Parathyroid adenoma (tissue), 2 donors: ENCODE results near the gene DKK3.

Experiments
- H2AFZ ChIP-seq: fragments of 300-600 bp; sonication (generic); one replicate; pipeline ENCODE4 v1.7.0; 2017; ENCODE audit warnings: antibody characterized with exemption, mild to moderate bottlenecking
- H3K27ac ChIP-seq: fragments of 300-600 bp; sonication (generic); one replicate; pipeline ENCODE4 v1.7.0; 2017
- H3K27me3 ChIP-seq: fragments of 300-600 bp; sonication (generic); one replicate; pipeline ENCODE4 v1.7.0; 2017; ENCODE audit warnings: low read length; ENCODE audit not compliant: control insufficient read depth, insufficient read depth
- H3K36me3 ChIP-seq: fragments of 300-600 bp; sonication (generic); one replicate; pipeline ENCODE4 v1.7.0; 2017; ENCODE audit warnings: low read length; ENCODE audit not compliant: control insufficient read depth, insufficient read depth
- H3K4me1 ChIP-seq: fragments of 300-600 bp; sonication (generic); one replicate; pipeline ENCODE4 v1.7.0; 2017; ENCODE audit warnings: control low read depth
- H3K4me2 ChIP-seq: fragments of 300-600 bp; sonication (generic); one replicate; pipeline ENCODE4 v1.7.0; 2017; ENCODE audit warnings: low read length
- H3K4me3 ChIP-seq: fragments of 300-600 bp; sonication (generic); one replicate; pipeline ENCODE4 v1.7.0; 2017; ENCODE audit warnings: low read depth, low read length
- H3K79me2 ChIP-seq: fragments of 300-600 bp; sonication (generic); one replicate; pipeline ENCODE4 v1.7.0; 2017; ENCODE audit warnings: control low read depth
- H3K9ac ChIP-seq: fragments of 300-600 bp; sonication (generic); one replicate; pipeline ENCODE4 v1.7.0; 2017; ENCODE audit warnings: mild to moderate bottlenecking
- H3K9me3 ChIP-seq: fragments of 300-600 bp; sonication (generic); one replicate; pipeline ENCODE4 v1.7.0; 2017; ENCODE audit warnings: low read length; ENCODE audit not compliant: control insufficient read depth
- CTCF ChIP-seq: fragments of 300-600 bp; sonication (generic); IDR thresholded peaks from one replicate; pipeline ENCODE4 v1.7.0; 2017; ENCODE audit warnings: antibody characterized with exemption, mild to moderate bottlenecking
- donor health status: primary hyperparathyroidism.

DKK3 gene

GRCh38 chr11:11980841-11981308 is 27.6 kb downstream of the DKK3 start:
- Histone ChIP-seq H3K4me2 (no peak overlapping the region), H3K9me3 (no peaks in the 10 kb centered on the region), H3K36me3 (no peaks in the 10 kb centered on the region), H3K4me1 (peaks cover 21% of the 10 kb centered on the region), H2AFZ (no peak overlapping the region), H3K27ac (peak overlapping the region; percentile 95), H3K4me3 (no peak overlapping the region), H3K9ac (no peak overlapping the region), H3K27me3 (no peaks in the 10 kb centered on the region), H3K79me2 (no peaks in the 10 kb centered on the region)
- no peak for TF ChIP-seq CTCF

GRCh38 chr11:11980200-11980599 is 28.2 kb downstream of the DKK3 start:
- no peaks in the 10 kb centered on the region for H3K9me3 ChIP-seq
- no peaks in the 10 kb centered on the region for H3K36me3 ChIP-seq
- H2AFZ ChIP-seq: peak overlapping the region; percentile 74
- peaks cover 21% of the 10 kb centered on the region for H3K4me1 ChIP-seq
- H3K79me2 ChIP-seq: no peaks in the 10 kb centered on the region
- H3K27ac ChIP-seq: peak overlapping the region; percentile 95
- TF ChIP-seq CTCF: no peak
- no peak overlapping the region for H3K4me3 ChIP-seq
- H3K4me2 ChIP-seq: no peak overlapping the region
- no peaks in the 10 kb centered on the region for H3K27me3 ChIP-seq
- H3K9ac ChIP-seq: no peak overlapping the region

GRCh38 chr11:11979488-11980117 is 28.8 kb downstream of the DKK3 start:
- peak overlapping the region; percentile 95 for H3K27ac ChIP-seq
- H3K9me3 ChIP-seq: no peaks in the 10 kb centered on the region
- no peak overlapping the region for H3K4me3 ChIP-seq
- H3K4me2 ChIP-seq: no peak overlapping the region
- TF ChIP-seq CTCF: no peak
- peak overlapping the region; percentile 74 for H2AFZ ChIP-seq
- no peaks in the 10 kb centered on the region for H3K27me3 ChIP-seq
- H3K36me3 ChIP-seq: no peaks in the 10 kb centered on the region
- no peak overlapping the region for H3K9ac ChIP-seq
- peaks cover 21% of the 10 kb centered on the region for H3K4me1 ChIP-seq
- no peaks in the 10 kb centered on the region for H3K79me2 ChIP-seq

GRCh38 chr11:11978792-11979487 is 29.5 kb downstream of the DKK3 start:
- H3K79me2 ChIP-seq: no peaks in the 10 kb centered on the region
- H3K9me3 ChIP-seq: no peaks in the 10 kb centered on the region
- H3K4me1 ChIP-seq: peaks cover 21% of the 10 kb centered on the region
- peak overlapping the region; percentile 95 for H3K27ac ChIP-seq
- no peak for TF ChIP-seq CTCF
- no peak overlapping the region for H3K9ac ChIP-seq
- H3K4me3 ChIP-seq: no peak overlapping the region
- H3K36me3 ChIP-seq: no peaks in the 10 kb centered on the region
- H3K27me3 ChIP-seq: no peaks in the 10 kb centered on the region
- no peak overlapping the region for H3K4me2 ChIP-seq
- peak overlapping the region; percentile 74 for H2AFZ ChIP-seq
